GM23338 (cell line): ENCODE data around the gene C2CD3. TPM values are rescaled to one million over a fixed set of nuclear protein-coding genes. Genes with fewer than 3 reads are reported as not detected.

ENCODE experiments used
- ATAC-seq: fragments of 200-7000 bp; cut with Tn5 transposase; 3 replicates; pipeline ENCODE4 v1.9.1; 2020
- DNase-seq: peaks from one replicate; pipeline ENCODE4 v3.0.0-alpha.2; 2015; ENCODE audit warnings: low spot score
- H2AFZ ChIP-seq: fragments of 200-600 bp; sonication (generic); 2 replicates; pipeline ENCODE4 v1.8.0; 2016; ENCODE audit warnings: antibody characterized with exemption, mild to moderate bottlenecking, moderate library complexity
- H3F3A ChIP-seq: fragments of 200-600 bp; sonication (generic); replicated peaks from 2 replicates; pipeline ENCODE4 v1.8.0; 2017; ENCODE audit warnings: antibody characterized with exemption, mixed run types, low read depth
- H3K27ac ChIP-seq: fragments of 200-600 bp; sonication (generic); 2 replicates; pipeline ENCODE4 v1.6.1; 2016; ENCODE audit warnings: low read depth
- H3K27me3 ChIP-seq: fragments of 200-600 bp; sonication (generic); 2 replicates; pipeline ENCODE4 v1.8.0; 2016; ENCODE audit warnings: mild to moderate bottlenecking, mixed run types, moderate library complexity; ENCODE audit not compliant: insufficient read depth
- H3K36me3 ChIP-seq: fragments of 200-600 bp; sonication (generic); 2 replicates; pipeline ENCODE4 v1.8.0; 2016; ENCODE audit warnings: mild to moderate bottlenecking; ENCODE audit not compliant: insufficient read depth
- H3K4me1 ChIP-seq: fragments of 200-600 bp; sonication (generic); 2 replicates; pipeline ENCODE4 v1.8.0; 2016; ENCODE audit warnings: mild to moderate bottlenecking, moderate library complexity; ENCODE audit not compliant: insufficient read depth
- H3K4me2 ChIP-seq: fragments of 200-600 bp; sonication (generic); 2 replicates; pipeline ENCODE4 v1.7.1; 2017; ENCODE audit warnings: mixed run types
- H3K4me3 ChIP-seq: fragments of 200-600 bp; sonication (generic); 2 replicates; pipeline ENCODE4 v1.6.1; 2016; ENCODE audit warnings: mixed run types
- H3K79me2 ChIP-seq: fragments of 200-600 bp; sonication (generic); replicated peaks from 2 replicates; pipeline ENCODE4 v1.8.0; 2017; ENCODE audit warnings: mild to moderate bottlenecking; ENCODE audit not compliant: insufficient read depth
- H3K9me2 ChIP-seq: fragments of 200-600 bp; sonication (generic); 2 replicates; pipeline ENCODE4 v1.8.0; 2017; ENCODE audit not compliant: insufficient read depth
- H4K20me1 ChIP-seq: fragments of 200-600 bp; sonication (generic); replicated peaks from 2 replicates; pipeline ENCODE4 v1.8.0; 2017; ENCODE audit warnings: mild to moderate bottlenecking; ENCODE audit not compliant: insufficient read depth
- H3K27ac Mint-ChIP-seq: 2 replicates; pipeline ENCODE4 v1.8.0; 2020; ENCODE audit warnings: inconsistent platforms, mild to moderate bottlenecking, moderate library complexity, mixed read lengths
- H3K27me3 Mint-ChIP-seq: 3 replicates; pipeline ENCODE4 v1.8.0; 2022; ENCODE audit warnings: low read depth, mild to moderate bottlenecking, moderate library complexity, mixed read lengths, inconsistent platforms; ENCODE audit not compliant: insufficient read depth, poor library complexity
- H3K36me3 Mint-ChIP-seq: 3 replicates; pipeline ENCODE4 v1.8.0; 2021; ENCODE audit warnings: low read depth, mild to moderate bottlenecking, inconsistent platforms, moderate library complexity, mixed read lengths
- H3K4me1 Mint-ChIP-seq: 3 replicates; pipeline ENCODE4 v1.8.0; 2020; ENCODE audit warnings: mild to moderate bottlenecking, inconsistent platforms, mixed read lengths
- H3K4me3 Mint-ChIP-seq: 3 replicates; pipeline ENCODE4 v1.8.0; 2021; ENCODE audit warnings: moderate library complexity, mild to moderate bottlenecking, inconsistent platforms, mixed read lengths
- H3K9me3 Mint-ChIP-seq: 3 replicates; pipeline ENCODE4 v1.8.0; 2020; ENCODE audit warnings: moderate library complexity, mild to moderate bottlenecking, inconsistent platforms, mixed read lengths
- EZH2 ChIP-seq: fragments of 200-600 bp; sonication (generic); IDR thresholded peaks from one replicate; pipeline ENCODE4 v1.8.0; 2017; ENCODE audit warnings: antibody characterized with exemption, mild to moderate bottlenecking, low read depth; ENCODE audit not compliant: unreplicated experiment
- EZH2phosphoT487 ChIP-seq: fragments of 200-600 bp; sonication (generic); IDR thresholded peaks from one replicate; pipeline ENCODE4 v1.8.1; 2018; ENCODE audit warnings: antibody characterized with exemption; ENCODE audit not compliant: unreplicated experiment
- JUNB ChIP-seq: IDR thresholded peaks from one replicate; pipeline ENCODE4 v1.6.1; 2016; ENCODE audit warnings: antibody characterized with exemption; ENCODE audit not compliant: unreplicated experiment
- NANOG ChIP-seq: IDR thresholded peaks from 2 replicates; pipeline ENCODE4 v1.6.1; 2016; ENCODE audit warnings: antibody characterized with exemption, borderline replicate concordance
- POLR2AphosphoS5 ChIP-seq: IDR thresholded peaks from 2 replicates; pipeline ENCODE4 v1.6.1; 2016; ENCODE audit warnings: antibody characterized with exemption, low read depth
- STAT1 ChIP-seq: IDR thresholded peaks from one replicate; pipeline ENCODE4 v1.6.1; 2016; ENCODE audit warnings: antibody characterized with exemption; ENCODE audit not compliant: unreplicated experiment
- ZNF114 ChIP-seq: fragments of 250-450 bp; sonication (Bioruptor Pico); IDR thresholded peaks from 2 replicates; pipeline ENCODE4 v1.5.0; 2020; ENCODE audit warnings: mild to moderate bottlenecking, moderate library complexity
- ZNF331 ChIP-seq: fragments of 250-450 bp; sonication (Bioruptor Pico); IDR thresholded peaks from 2 replicates; pipeline ENCODE4 v1.5.0; 2020; ENCODE audit warnings: low read depth, mild to moderate bottlenecking, moderate library complexity
- ZNF462 ChIP-seq: fragments of 250-450 bp; sonication (Bioruptor Pico); IDR thresholded peaks from 2 replicates; pipeline ENCODE4 v1.5.0; 2020; ENCODE audit warnings: mild to moderate bottlenecking, moderate library complexity
- polyA plus RNA-seq: library from polyadenylated mRNA; unstranded; fragments of >200 nt; fragmentation: Nextera tagmentation; extraction: Ambion mirVana; gene quantifications from 2 replicates; pipeline ENCODE4 v1.2.1, GENCODE V29; 2016
- total RNA-seq: library from RNA; depleted of rRNA; stranded (reverse); fragments of >200 nt; shearing (Covaris generic); gene quantifications from 2 replicates; pipeline ENCODE4 v1.2.3, GENCODE V29; 2014

The C2CD3 gene
- total and polyA plus RNA-seq, 2 experiments from 2014 or later: 15.5 to 29.5 TPM

GRCh38 chr11:74205181-74205580, 34.4 kb upstream of the C2CD3 start:
- Histone ChIP-seq H3F3A (no peaks in the 10 kb centered on the region), H2AFZ (no peak overlapping the region), H3K79me2 (no peaks in the 10 kb centered on the region), H3K4me1 (no peaks in the 10 kb centered on the region), H3K9me2 (no peaks in the 10 kb centered on the region), H3K36me3 (no peaks in the 10 kb centered on the region), H4K20me1 (0 out of 2 replicates have a peak, but pooled peaks cover 3% of the 10 kb centered on the region), H3K4me2 (no peak overlapping the region), H3K27ac (no peak overlapping the region), H3K27me3 (no peaks in the 10 kb centered on the region), H3K4me3 (no peak overlapping the region)
- Mint-ChIP-seq H3K27me3 (no peaks in the 10 kb centered on the region), H3K27ac (no peak overlapping the region), H3K4me1 (peaks cover 2% of the 10 kb centered on the region; the same call in 1 of the 3 replicates), H3K9me3 (no peaks in the 10 kb centered on the region), H3K4me3 (no peak overlapping the region), H3K36me3 (peaks cover 7% of the 10 kb centered on the region; the same call in 2 of the 3 replicates)
- TF ChIP-seq ZNF114 (CRISPR knock-in tag) (no peak), POLR2AphosphoS5 (no peak), JUNB (no peak), ZNF331 (no peak), ZNF462 (no peak), STAT1 (no peak), NANOG (no peak), EZH2 (no peak)
- no peak for ATAC-seq
- DNase-seq: no peak

DNA sequence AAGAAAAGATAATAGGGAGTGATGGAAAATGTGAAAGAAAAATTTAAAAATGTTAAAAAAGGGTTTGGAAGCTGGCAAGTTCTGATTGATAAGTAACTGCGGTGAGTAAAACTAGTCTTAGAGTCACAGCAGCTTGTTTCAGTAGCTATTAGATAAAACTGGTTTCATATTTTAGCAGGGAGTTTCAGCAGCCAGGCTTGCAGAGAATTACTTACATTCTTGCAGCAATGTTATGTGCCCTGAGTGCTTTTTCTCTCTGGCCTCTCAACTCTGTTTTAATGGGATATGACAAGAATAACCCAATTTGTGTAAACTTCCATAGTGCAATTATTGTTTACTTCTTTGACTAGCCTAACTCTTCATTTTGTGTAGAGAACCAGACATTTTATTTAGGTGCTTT, 33.9 kb upstream of the C2CD3 start:
- H3K27ac Mint-ChIP-seq: no peak overlapping the region
- no peak overlapping the region for H3K4me3 Mint-ChIP-seq
- TF ChIP-seq JUNB (no peak), EZH2phosphoT487 (no peak), STAT1 (no peak)
- Histone ChIP-seq H3K79me2 (0 out of 2 replicates have a peak, but pooled peaks cover 2% of the 10 kb centered on the region), H3K27me3 (no peaks in the 10 kb centered on the region), H3K4me2 (no peak overlapping the region), H2AFZ (no peak overlapping the region), H3K4me3 (no peak overlapping the region), H3K36me3 (no peaks in the 10 kb centered on the region), H3K27ac (no peak overlapping the region), H3K9me2 (no peaks in the 10 kb centered on the region), H4K20me1 (0 out of 2 replicates have a peak, but pooled peaks cover 3% of the 10 kb centered on the region), H3K4me1 (no peaks in the 10 kb centered on the region), H3F3A (no peaks in the 10 kb centered on the region)
- no peaks in the 10 kb centered on the region for H3K9me3 Mint-ChIP-seq
- DNase-seq (no peak), ATAC-seq (no peak)
- no peaks in the 10 kb centered on the region for H3K4me1 Mint-ChIP-seq
- no peaks in the 10 kb centered on the region for H3K27me3 Mint-ChIP-seq
- peaks cover 7% of the 10 kb centered on the region; the same call in 1 of the 3 replicates for H3K36me3 Mint-ChIP-seq
